HG02970 (cell line): ENCODE measurements around the gene MED26.
"Not testable (repeated sequence)": the region's sequence is repeated elsewhere in the genome, so short reads cannot be mapped to it uniquely, and the experiment has no call there.

Experiments used
- ATAC-seq: cut with Tn5 transposase; IDR thresholded peaks from one replicate; pipeline ENCODE4 v1.9.1; 2021; ENCODE audit warnings: mild to moderate bottlenecking, moderate library complexity, moderate number of reproducible peaks; ENCODE audit not compliant: unreplicated experiment, low FRiP score

Gene MED26

DNA sequence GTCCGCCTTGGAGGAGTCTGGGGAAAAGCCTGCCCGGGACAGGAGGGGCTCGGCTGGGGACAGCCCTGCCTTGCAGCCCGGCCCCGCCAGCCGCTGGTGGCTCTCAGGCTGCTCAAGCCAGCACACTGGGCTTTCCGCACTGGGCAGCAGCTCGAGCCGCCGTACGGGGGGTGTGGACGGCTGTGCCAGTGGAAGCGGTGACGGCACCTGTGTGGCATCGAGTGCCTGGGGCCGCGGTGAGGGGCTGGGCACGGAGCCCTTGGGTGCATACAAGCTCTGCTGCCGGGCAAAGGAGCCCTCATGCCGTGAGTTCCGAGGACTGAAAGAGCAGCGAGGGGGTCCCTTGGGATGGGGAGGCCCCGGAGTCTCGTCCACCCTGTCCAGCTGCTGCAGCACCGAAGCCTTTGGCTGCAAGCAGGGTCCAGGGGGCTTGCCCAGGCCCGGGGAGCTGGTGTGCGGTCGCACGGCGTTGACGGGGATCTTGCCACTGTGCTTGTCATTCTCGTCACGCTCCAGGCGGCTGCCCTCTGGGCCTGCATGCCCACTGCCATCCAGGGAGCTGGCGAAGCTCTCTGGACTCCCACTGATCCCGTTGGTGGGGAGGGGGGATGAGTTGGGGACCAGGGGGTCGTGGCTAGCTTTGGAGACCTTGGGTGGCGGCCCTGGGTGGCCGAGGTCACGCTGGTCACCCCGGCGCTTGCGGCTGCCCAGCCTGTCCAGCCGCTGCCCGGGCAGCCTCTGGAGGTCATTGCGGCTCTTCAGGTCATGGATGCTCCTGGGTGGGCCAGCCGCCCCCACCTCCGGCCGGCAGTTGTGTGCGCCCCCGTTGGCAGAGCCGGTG lies 51.1 kb downstream of the MED26 start:
- no peak for ATAC-seq

DNA sequence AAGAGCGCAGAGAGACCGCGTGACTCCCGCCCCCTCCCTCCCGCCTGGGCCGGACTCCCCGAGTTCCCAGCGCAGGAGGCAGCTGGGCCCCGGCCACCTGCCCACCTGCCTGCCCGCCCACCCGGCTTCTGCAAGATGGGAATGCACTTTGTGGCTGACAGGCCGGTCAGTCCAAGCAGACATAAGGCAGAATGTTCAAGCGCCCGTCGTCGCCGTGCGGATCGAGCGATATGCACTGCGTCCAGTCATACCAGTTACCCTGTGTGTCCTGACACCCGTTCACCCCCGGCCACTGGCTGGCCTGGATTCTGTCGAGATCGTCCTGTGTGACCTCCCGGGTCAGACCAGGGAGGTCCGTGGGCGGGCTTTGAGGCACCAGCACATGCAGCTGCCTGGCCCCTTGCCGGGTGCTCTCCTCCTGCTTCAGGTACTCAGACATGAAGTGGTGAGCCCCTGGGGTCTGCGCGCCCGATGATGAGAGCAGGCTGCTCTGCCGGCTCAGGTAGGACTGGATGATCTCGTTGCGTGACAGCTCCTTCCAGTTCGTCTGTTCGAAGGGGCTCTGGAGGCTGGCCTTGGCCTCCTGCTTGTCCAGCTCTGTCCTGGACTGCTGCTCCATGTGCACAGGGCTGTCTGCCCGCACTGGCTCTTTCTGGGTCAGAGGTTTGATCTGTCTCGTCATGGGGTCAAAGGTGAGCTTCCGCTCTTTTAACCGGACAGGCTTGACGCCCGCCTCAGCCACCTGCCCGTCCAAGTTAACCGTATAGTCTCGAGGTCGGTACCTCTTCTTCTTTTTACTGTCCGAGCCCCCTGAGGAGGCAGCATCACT lies 51.9 kb downstream of the MED26 start:
- ATAC-seq: no peak

DNA sequence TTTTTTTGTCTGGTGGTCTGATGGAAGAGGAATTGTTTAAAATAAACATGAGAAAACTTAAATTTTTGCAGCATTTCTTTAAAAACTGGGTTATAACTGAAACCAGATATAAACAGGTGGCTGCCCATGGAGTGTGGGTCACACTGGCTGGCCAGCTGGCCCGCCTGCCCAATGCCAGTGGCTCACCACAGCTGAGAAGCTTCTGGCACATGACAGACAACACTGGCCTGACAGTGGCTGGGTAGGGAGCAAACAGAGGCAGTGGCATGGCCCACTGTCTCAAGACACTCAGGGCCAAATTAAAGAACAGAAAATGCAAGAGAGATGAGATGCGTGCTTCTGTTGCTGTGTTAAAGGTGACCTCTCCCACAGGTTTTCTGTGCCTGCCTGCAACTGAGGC lies 52.7 kb downstream of the MED26 start:
- ATAC-seq: no peak

DNA sequence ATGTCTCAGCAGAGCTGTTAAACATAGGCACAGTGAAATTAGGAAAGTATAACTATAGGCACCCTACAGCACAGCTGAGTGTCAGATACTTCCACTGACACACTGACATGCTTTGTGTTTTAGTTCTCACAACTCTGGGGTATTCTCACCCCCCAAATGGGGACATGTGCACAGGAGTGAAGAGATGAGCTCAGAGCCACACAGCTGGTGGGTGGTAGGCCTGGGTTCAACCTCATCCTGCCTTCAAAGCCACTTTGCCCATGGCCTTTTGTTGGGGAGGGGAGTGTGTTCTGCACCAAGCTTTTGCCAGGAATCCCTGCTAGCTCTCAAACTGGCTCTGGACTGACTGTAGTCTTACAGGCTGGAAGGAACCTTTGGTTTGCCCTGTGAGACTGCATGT lies 54.1 kb downstream of the MED26 start:
- ATAC-seq: no peak

DNA sequence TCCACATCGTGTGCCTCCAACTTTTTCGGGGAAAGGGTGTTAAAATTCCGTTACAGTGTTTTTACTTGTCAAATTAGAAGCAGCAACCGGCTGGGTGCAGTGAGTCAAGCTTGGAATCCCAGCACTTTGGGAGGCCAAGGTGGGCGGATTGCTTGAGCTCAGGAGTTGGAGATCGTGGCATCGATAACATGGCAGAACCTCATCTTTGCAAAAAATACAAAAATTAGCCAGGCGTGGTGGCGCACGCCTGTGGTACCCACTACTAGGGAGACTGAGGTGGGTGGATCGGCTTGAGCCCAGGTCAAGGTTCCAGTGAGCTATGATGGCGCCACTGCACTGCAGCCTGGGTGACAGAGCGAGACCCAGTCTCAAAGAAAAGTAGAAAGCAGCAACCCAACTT lies 54.7 kb downstream of the MED26 start:
- no peak for ATAC-seq

DNA sequence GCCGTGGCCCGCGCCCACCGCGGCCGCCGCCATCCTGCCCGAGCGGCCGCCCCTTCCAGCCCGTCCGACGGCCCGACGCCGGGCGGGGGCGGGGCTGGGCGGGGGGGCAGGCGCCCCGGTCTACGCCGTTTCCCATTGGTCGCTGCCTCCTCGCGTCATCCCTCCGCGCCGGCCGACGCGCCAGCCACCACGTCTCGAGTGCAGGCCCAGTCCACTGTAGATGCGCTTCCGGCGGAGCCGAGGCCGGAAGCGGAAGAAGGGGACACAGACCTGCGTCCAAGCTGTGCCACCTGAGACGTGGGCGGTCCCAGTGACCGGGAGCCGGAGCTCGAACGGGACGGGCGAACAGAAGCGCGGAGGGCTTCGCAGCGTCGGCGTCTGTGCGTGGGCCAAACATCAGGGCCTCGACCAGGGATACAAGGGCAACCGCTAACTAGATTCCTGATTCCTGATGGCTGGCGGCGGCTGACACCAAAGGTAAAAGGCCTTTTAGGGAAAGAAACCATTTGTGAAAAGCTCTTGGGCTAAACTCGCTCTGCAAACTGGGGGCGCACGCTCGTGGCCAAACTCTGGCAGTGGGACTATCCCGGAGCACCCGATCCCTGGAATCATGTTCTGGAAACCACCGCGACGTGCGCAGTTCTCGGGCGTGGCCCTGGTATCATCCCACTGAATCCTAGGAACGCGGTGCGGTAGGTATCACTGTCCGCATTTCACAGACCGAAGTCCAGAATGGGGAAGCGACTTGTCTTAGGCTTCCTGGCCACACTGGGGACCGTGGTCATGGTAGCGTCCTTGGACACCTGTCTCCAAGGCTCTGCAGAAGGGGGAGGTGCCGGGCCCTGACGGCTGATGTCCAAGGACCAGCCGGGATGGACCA lies 55.4 kb downstream of the MED26 start, which contains the start of gene SLC35E1:
Gene SLC35E1 (minus strand): TSS at position 84 of the 880 bp plus-strand sequence. CDS start 51 bp downstream, at position 33.
- ATAC-seq: peak; percentile 86

DNA sequence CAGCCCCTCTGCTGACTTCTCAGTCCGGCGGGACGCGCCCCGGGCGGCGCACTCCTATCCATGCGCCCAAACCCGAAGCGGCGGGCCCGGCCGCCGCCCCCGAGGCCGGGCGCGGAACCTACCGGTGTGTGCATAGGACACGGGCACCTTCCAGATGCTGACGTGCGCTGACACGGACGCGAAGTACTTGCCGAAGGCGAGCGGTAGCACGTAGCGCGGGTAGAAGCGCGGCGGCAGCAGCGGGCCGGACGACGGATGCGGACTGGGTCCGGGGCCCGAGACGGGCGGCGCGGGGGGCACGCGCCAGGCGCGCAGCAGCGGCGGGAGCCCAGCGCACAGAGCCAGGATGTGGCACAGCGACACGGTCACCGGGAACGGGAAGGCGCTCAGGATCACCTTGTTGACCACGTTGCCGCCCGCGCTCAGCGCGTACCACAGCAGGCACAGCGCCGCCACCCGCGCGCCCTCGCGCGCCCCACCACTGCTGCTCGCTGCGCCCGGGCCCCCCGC lies 56.1 kb downstream of the MED26 start:
- peak; percentile 30 for ATAC-seq

DNA sequence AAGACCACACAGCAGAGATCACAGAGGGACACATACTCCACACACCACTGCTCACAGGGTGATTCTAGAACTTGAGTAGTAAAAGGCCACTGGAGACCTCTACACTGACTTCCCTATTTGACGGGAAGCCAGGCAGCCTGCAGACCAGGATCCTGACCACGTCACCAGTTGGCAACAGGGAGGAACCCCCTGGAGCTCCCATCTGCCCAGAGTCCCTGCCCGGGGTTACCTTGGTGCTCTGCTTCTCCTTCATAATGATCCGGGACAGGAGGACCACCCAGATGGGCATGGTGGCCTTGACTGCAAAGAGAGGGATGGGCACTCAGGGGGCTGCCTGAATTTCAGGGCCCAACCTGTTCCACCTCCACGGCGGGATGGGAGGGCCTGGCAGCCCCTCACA lies 56.7 kb downstream of the MED26 start:
- ATAC-seq: no peak

DNA sequence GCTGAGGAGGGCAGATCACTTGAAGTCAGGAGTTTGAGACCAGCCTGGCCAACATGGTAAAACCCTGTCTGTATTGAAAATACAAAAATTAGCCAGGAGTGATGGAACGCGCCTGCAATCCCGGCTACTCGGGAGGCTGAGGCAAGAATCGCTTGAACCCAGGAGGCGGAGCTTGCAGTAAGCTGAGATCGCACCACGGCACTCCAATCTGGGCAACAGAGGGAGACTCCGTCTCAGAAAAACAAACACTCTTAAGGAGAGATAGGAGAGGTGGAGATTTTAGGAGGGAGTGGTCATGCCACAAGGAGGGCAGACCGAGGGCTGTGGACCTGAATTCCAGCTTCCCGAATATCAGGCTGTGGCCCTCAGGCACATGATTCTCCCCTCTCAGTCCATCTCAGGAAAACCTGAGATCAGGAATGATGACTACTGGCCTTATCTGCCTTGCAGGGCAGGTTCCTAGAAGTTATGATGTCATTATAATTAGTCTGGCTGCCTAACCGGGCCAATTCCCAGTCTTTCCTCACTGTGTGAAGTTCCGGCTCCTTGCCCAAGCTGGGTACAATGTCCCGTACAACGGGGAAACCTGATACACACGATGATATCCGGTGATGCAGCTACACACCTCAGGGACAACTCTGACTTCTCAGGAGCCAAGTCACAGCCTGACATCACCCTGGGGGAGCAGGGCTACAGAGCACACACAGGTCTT lies 58.2 kb downstream of the MED26 start:
- ATAC-seq: no peak

DNA sequence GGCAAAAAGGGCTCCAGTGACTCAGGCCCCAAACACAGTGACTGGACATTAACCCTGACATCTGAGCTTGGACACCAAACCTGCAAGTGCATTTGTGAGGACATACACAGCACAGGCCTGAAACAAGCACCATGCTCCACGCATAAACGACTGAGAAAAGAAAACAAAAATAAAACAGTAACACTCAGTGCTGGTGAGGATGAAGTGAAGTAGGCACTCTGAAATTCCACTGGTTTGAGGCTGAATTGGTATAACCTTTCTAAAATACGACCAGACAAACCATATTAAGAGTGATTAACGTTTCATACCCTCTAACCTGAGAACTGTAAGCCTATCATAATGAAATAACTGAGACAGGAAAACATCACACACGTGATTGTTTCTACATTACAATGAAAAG lies 61.3 kb downstream of the MED26 start:
- no peak for ATAC-seq

DNA sequence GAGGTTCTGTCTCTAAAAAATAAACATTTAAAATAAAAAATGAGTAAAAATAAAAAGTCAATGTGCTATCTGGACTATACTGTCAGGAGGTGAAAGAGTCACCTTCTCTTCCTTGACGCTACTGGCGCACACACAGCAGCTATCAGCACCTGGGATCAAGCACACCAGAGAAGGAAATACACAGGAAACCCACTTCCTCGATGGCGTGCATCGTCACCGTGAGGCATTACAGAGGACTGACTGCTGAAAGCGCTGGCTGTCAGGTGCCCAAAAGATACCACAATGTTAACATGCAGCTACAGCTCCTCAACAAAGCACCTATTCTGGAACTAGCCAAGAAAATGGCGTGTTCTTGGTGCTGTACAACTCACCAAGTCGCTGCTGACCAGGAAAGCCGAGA lies 61.8 kb downstream of the MED26 start:
- ATAC-seq: no peak

DNA sequence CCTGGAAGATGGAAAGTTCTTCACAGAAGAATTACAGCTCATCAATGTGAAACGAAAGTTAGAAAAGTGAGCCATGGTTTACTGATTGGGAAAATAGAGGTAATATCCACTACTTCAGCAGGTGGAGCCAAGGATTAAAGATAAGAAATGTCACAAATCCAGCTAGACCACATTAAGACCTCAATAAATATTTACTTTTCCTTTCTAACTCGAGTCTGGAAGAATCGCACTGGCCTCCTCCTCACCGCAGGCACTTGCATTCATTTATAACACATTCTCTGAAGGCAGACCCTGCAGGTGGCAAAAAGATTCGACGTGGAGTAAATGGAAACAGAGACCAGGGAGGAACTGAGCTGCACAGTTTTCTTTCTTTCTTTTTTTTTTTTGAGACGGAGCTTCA lies 63.2 kb downstream of the MED26 start:
- no peak for ATAC-seq

DNA sequence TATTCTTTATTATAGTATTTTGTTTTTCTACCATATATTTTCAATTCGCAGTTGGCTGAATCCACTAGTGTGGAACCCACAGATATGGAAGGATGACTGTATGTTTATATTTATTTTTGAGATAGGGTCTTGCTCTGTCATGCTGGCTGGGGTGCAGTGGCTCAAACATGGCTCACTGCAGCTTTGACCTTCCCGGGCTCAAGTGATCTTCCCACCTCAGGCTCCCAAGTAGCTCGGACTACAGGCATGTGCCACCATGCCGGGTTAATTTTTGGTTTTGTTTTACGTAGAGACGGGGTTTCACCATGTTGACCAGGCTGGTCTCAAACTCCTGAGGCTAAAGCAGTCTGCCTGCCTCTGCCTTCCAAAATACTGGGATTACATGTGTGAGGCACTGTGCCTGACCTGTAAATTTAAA lies 65.4 kb downstream of the MED26 start:
- no peak for ATAC-seq

DNA sequence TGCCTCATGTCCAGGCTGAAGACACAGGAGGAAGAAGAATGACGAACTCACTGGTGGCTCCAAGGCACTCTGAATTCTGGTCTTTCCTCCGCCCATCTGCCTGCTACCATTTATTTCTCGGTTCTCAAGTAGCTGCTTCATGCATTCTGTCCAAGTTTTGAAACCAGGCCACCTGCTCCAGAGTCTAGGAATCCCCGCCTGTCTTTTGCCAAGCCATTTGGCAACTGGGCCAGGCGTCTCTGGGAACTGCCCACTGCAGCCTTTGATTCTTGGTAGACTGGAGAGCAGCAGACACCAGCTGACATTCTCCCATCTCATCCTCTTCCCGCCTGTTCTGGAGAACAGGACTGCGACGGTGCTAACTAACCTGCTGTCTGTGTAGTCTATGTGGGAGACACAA lies 66.6 kb downstream of the MED26 start:
- ATAC-seq: no peak

DNA sequence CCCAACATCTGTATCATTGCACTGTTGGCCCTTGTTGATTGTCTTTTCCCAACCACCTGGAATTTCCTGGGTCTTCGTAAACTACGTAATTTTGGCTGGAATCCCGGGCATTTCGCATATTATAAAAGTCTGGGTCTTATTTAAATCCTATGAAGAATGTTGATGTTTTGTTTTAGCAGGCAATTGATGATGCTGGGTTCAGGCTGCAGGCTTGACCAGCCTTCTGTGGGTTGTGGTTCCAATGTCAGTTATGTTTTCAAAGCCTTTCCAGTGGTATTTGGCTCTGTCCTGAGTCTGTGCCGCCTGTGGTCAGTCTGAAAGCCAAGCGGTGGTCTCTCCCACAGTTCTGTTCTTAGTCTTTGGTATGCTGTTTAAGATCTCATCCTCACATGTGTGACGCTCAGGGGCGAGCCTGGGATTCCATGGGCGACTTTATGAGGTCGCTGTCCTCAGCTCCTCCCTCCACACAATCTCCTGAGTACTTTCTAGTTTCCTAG lies 68.2 kb downstream of the MED26 start:
- ATAC-seq: no peak

DNA sequence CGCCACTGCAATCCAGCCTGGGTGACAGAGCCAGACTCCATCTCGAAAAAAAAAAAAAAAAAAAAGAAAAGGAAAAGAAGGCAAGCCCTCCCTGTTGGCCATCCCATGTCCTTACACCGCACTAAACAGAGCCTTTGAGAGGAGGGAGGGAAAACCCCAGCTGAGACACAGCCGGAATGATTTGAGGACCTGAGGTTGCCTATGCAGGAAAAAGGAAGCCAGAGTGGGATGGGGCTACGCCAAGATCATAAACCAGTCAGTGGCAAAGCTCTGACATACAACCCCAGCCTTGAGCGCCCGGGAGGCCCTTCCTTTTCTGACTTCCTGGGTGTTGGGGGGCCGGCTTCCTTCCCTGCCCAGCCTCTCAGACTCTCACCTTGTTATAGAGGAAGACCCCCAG lies 73.2 kb downstream of the MED26 start:
- no peak for ATAC-seq

DNA sequence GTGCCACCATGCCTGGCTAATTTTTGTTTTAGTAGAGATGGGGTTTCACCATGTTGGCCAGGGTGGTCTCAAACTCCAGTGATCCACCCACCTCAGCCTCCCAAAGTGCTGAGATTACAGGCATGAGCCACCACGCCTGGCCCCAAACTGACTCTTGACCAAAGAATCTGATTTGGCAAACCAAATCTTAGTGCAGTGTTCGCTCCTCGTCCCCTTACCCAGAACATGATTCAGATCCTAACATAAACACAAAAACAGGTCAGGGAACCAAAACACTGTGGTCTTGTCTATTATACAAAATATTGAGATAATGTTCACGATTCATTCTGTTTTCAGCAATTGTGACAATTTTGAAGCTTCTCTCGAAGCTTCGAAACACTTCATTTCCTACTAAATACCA lies 76.1 kb downstream of the MED26 start:
- ATAC-seq: not testable (repeated sequence)

DNA sequence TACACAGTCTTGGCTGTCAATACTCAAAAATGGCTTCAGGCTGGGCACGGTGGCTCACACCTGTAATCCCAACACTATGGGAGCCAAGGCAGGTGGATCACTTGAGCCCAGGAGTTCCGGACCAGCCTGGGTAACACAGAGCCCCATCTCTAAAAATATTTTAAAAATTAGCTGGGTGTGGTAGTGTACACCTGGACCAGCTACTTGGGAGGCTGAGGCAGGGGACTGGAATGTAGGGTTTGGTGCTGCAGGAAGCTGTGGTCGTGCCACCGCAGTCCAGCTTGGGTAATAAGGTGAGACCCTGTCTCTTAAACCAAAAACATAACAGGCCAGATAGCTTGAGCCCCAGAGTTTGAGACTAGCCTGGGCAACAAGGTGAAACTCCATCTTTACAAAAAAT lies 79.0 kb downstream of the MED26 start:
- ATAC-seq: no peak

DNA sequence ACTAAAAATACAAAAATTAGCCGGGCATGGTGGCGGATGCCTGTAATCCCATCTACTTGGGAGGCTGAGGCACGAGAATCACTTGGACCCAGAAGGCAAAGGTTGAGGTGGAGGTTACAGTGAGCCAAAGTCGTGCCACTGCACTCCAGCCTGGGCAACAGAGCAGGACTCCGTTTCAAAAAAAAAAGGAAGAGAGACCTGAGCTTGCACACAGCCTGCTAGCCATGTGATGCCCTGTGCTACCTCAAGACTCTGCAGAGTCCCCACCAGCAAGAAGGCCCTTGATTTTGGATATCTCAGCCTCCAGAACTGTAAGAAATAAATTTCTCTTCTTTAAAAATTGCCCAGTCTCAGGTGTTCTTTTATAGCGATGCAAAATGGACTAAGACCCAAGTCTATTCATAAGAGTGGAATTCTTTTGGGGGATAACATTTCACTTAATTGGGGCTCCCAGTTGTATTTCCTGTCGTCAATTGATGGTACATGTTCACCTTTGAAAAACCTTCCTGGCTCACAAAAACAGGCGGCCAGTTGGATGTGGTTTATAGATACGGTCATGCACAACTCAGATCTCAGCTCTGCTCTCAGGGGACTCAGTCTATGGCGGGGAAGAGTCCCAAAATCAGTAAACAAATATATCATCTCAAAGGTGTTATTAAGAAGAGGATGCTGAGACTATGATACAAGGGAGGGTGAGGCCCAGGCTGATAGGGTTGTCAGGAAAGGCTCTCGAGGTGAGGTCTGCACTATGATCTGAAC lies 83.4 kb downstream of the MED26 start:
- no peak for ATAC-seq
